KOPT-K1 (cell line): Measurements from ENCODE around the gene KNDC1.
"Not testable (repeated sequence)": the region's sequence is repeated elsewhere in the genome, so short reads cannot be mapped to it uniquely, and the experiment has no call there.

ENCODE experiments used
- H3K27ac ChIP-seq: fragments of 200-600 bp; sonication (generic); 2 replicates; pipeline ENCODE4 v1.5.1; 2016; ENCODE audit warnings: antibody characterized with exemption, mild to moderate bottlenecking, low read depth, low read length; ENCODE audit not compliant: poor library complexity, severe bottlenecking
- H3K36me3 ChIP-seq: fragments of 200-600 bp; sonication (generic); 2 replicates; pipeline ENCODE4 v1.5.1; 2017; ENCODE audit warnings: antibody characterized with exemption, mild to moderate bottlenecking, low read length, moderate library complexity; ENCODE audit not compliant: insufficient read depth
- H3K9me3 ChIP-seq: fragments of 200-600 bp; sonication (generic); 2 replicates; pipeline ENCODE4 v1.5.1; 2017; ENCODE audit warnings: antibody characterized with exemption, low read length, mild to moderate bottlenecking; ENCODE audit not compliant: insufficient read depth, poor library complexity, severe bottlenecking

Gene KNDC1

GRCh38 chr10:133132473-133133291 lies 27.3 kb upstream of the KNDC1 start:
- H3K9me3 ChIP-seq, result no peaks in the 10 kb centered on the region
- H3K36me3 ChIP-seq, result no peaks in the 10 kb centered on the region
- H3K27ac ChIP-seq, result no peak overlapping the region

- Histone ChIP-seq H3K27ac (no peak overlapping the region), H3K9me3 (no peaks in the 10 kb centered on the region), H3K36me3 (no peaks in the 10 kb centered on the region)
Measured at GRCh38 chr10:133133471-133134231, 26.4 kb upstream of the KNDC1 start.

- H3K9me3 ChIP-seq, result no peaks in the 10 kb centered on the region
- no peaks in the 10 kb centered on the region for H3K36me3 ChIP-seq
- no peak overlapping the region for H3K27ac ChIP-seq
Measured at GRCh38 chr10:133134411-133135115, 25.5 kb upstream of the KNDC1 start.

- Histone ChIP-seq H3K27ac (no peak overlapping the region), H3K9me3 (no peaks in the 10 kb centered on the region), H3K36me3 (no peaks in the 10 kb centered on the region)
Measured at GRCh38 chr10:133135116-133135465, 24.9 kb upstream of the KNDC1 start.

GRCh38 chr10:133137486-133138145 lies 22.4 kb upstream of the KNDC1 start:
- H3K27ac ChIP-seq, H3K36me3 ChIP-seq, H3K9me3 ChIP-seq: not testable (repeated sequence)

- Histone ChIP-seq H3K36me3 (no peaks in the 10 kb centered on the region), H3K27ac (no peak overlapping the region), H3K9me3 (no peaks in the 10 kb centered on the region)
Measured at GRCh38 chr10:133139551-133140065, 20.4 kb upstream of the KNDC1 start.

GRCh38 chr10:133140417-133141143 lies 19.4 kb upstream of the KNDC1 start:
- Histone ChIP-seq H3K9me3 (no peaks in the 10 kb centered on the region), H3K27ac (no peak overlapping the region), H3K36me3 (no peaks in the 10 kb centered on the region)

GRCh38 chr10:133141144-133141957 lies 18.7 kb upstream of the KNDC1 start:
- no peak overlapping the region for H3K27ac ChIP-seq
- no peaks in the 10 kb centered on the region for H3K36me3 ChIP-seq
- H3K9me3 ChIP-seq, result no peaks in the 10 kb centered on the region

GRCh38 chr10:133141958-133142340 lies 18.1 kb upstream of the KNDC1 start:
- Histone ChIP-seq H3K27ac (no peak overlapping the region), H3K36me3 (no peaks in the 10 kb centered on the region), H3K9me3 (no peaks in the 10 kb centered on the region)

GRCh38 chr10:133142523-133143199 lies 17.4 kb upstream of the KNDC1 start:
- no peak overlapping the region for H3K27ac ChIP-seq
- H3K36me3 ChIP-seq, result no peaks in the 10 kb centered on the region
- H3K9me3 ChIP-seq, result no peaks in the 10 kb centered on the region

- no peaks in the 10 kb centered on the region for H3K36me3 ChIP-seq
- no peaks in the 10 kb centered on the region for H3K9me3 ChIP-seq
- no peak overlapping the region for H3K27ac ChIP-seq
Measured at GRCh38 chr10:133143200-133143533, 16.9 kb upstream of the KNDC1 start.

- Histone ChIP-seq H3K27ac (no peak overlapping the region), H3K36me3 (no peaks in the 10 kb centered on the region), H3K9me3 (no peaks in the 10 kb centered on the region)
Measured at GRCh38 chr10:133143546-133143945, 16.5 kb upstream of the KNDC1 start.

GRCh38 chr10:133144771-133145170 lies 15.2 kb upstream of the KNDC1 start:
- H3K27ac ChIP-seq, result no peak overlapping the region

More at GRCh38 chr10:133144771-133145170, 15.2 kb upstream of the KNDC1 start:
- H3K36me3 ChIP-seq, result no peaks in the 10 kb centered on the region
- H3K9me3 ChIP-seq, result no peaks in the 10 kb centered on the region
